HL-60 (cell line): ENCODE data around the gene EYA2.

ENCODE experiments used
- DNase-seq, 2 experiments: peaks; one replicate each; pipeline ENCODE4 v3.0.0-alpha.2; 2010 to 2020; ENCODE audit warnings: low read depth in 1 of 2, low spot score in 1 of 2
- H3K27ac ChIP-seq: fragments of 250-450 bp; sonication (Bioruptor Pico); replicated peaks from 2 replicates; pipeline ENCODE4 v1.5.1; 2020; ENCODE audit warnings: mild to moderate bottlenecking, moderate library complexity
- H3K27me3 ChIP-seq: fragments of 250-450 bp; sonication (Bioruptor Pico); 2 replicates; pipeline ENCODE4 v1.5.1; 2021; ENCODE audit warnings: mild to moderate bottlenecking, moderate library complexity; ENCODE audit not compliant: insufficient read depth, poor library complexity, severe bottlenecking
- H3K4me3 ChIP-seq: replicated peaks from 2 replicates; pipeline ENCODE4 v1.5.1; 2011; ENCODE audit warnings: mild to moderate bottlenecking, control low read depth, low read length; ENCODE audit not compliant: insufficient read depth
- GABPA ChIP-seq: IDR thresholded peaks from 2 replicates; pipeline ENCODE4 v1.6.1; 2012; ENCODE audit warnings: low read depth
- POLR2AphosphoS5 ChIP-seq: IDR thresholded peaks from 2 replicates; pipeline ENCODE4 v1.6.1; 2012; ENCODE audit warnings: low read depth
- SPI1 ChIP-seq: IDR thresholded peaks from 2 replicates; pipeline ENCODE4 v1.6.1; 2012; ENCODE audit warnings: low read depth, mild to moderate bottlenecking, borderline replicate concordance
- TF ChIP-seq, protein P1 (sequence below): IDR thresholded peaks from 2 replicates; pipeline ENCODE4 v1.6.1; 2012; ENCODE audit warnings: low read depth; ENCODE audit not compliant: insufficient replicate concordance
- TF ChIP-seq, protein P2 (sequence below): IDR thresholded peaks from one replicate; pipeline ENCODE4 v1.5.1; 2011; ENCODE audit warnings: low read length, control low read depth, inconsistent platforms; ENCODE audit not compliant: insufficient read depth

The EYA2 gene

DNA sequence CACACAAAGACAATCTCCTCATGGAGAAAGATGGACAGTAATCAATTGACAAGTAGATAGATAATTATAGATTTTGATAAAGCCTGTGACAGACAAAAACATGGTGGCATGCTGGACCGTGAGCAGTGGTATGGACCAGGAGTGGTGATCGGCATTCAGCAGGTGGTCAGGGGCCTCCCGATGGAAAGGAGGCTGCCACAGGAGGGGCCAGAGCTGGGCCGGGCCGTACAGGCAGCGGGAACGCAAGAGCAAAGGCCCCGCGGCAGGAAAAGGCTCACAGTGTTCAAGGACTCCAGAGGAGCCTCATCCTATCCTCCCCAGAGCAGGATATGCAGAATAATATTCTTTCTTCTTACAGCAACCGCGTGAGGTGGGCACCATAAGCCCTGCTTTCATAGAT is 123.7 kb downstream of the EYA2 start:
- Histone ChIP-seq H3K4me3 (no peak overlapping the region), H3K27me3 (no peaks in the 10 kb centered on the region), H3K27ac (no peak overlapping the region)
- TF ChIP-seq, protein P1, sequence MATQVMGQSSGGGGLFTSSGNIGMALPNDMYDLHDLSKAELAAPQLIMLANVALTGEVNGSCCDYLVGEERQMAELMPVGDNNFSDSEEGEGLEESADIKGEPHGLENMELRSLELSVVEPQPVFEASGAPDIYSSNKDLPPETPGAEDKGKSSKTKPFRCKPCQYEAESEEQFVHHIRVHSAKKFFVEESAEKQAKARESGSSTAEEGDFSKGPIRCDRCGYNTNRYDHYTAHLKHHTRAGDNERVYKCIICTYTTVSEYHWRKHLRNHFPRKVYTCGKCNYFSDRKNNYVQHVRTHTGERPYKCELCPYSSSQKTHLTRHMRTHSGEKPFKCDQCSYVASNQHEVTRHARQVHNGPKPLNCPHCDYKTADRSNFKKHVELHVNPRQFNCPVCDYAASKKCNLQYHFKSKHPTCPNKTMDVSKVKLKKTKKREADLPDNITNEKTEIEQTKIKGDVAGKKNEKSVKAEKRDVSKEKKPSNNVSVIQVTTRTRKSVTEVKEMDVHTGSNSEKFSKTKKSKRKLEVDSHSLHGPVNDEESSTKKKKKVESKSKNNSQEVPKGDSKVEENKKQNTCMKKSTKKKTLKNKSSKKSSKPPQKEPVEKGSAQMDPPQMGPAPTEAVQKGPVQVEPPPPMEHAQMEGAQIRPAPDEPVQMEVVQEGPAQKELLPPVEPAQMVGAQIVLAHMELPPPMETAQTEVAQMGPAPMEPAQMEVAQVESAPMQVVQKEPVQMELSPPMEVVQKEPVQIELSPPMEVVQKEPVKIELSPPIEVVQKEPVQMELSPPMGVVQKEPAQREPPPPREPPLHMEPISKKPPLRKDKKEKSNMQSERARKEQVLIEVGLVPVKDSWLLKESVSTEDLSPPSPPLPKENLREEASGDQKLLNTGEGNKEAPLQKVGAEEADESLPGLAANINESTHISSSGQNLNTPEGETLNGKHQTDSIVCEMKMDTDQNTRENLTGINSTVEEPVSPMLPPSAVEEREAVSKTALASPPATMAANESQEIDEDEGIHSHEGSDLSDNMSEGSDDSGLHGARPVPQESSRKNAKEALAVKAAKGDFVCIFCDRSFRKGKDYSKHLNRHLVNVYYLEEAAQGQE = no peak
- TF ChIP-seq GABPA (no peak), SPI1 (no peak), POLR2AphosphoS5 (no peak)
- TF ChIP-seq, protein P2, sequence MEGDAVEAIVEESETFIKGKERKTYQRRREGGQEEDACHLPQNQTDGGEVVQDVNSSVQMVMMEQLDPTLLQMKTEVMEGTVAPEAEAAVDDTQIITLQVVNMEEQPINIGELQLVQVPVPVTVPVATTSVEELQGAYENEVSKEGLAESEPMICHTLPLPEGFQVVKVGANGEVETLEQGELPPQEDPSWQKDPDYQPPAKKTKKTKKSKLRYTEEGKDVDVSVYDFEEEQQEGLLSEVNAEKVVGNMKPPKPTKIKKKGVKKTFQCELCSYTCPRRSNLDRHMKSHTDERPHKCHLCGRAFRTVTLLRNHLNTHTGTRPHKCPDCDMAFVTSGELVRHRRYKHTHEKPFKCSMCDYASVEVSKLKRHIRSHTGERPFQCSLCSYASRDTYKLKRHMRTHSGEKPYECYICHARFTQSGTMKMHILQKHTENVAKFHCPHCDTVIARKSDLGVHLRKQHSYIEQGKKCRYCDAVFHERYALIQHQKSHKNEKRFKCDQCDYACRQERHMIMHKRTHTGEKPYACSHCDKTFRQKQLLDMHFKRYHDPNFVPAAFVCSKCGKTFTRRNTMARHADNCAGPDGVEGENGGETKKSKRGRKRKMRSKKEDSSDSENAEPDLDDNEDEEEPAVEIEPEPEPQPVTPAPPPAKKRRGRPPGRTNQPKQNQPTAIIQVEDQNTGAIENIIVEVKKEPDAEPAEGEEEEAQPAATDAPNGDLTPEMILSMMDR = no peak
- DNase-seq = no peak

DNA sequence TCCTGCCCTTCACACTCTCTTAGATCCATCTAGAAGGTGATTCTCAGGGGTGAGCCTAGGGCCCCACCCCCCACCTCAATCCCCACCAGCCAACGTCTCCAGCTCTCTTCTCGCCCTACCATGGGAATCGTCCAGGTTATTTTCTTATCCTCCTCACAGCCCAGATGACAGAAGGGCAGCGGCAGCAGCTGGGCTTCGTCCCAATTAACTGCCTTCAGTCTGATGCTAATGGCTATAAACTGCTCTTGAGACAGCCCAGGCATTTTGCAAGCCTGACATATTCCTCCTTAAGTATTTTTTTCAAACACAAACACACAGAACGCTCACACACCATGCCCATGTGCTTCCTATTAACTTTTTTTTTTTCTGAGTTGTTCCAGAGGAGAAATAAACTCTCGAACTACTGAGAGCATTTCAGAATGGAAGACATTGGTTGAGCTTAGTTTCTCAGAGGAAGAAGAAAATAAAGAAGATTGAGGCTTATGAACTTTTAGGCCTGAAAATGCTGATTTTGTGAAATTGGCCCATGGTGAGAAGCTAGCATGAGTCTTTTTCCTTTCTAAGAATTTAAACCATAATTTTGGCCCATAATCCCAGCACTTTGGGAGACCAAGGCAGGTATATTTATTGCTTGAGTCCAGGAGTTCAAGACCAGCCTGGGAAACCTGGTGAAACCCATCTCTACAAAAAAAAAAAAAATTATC is 124.6 kb downstream of the EYA2 start:
- TF ChIP-seq, protein P1 = no peak
- TF ChIP-seq SPI1 = no peak
- no peak for TF ChIP-seq GABPA
- TF ChIP-seq, protein P2 = no peak
- no peak for TF ChIP-seq POLR2AphosphoS5
- Histone ChIP-seq H3K4me3 (no peak overlapping the region), H3K27me3 (no peaks in the 10 kb centered on the region), H3K27ac (no peak overlapping the region)
- no peak for DNase-seq

DNA sequence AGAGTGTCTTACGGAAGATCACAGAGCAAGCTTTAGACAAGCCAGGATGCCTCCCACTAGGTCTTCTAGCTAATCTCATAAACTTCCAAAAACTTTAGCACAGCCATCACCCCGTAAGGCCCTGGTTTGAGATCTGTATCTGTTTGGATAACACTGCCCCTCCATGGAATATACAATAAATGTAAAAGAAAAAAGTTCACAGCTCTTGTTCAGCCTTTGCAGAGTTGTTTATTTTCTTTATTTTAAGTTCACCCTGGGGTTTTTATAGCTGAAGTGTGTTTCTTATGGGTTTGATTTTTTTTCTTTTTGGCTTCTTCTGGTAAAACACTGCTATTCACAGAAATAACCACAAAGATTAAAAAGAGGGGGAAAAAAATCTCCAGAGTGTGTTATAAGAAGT is 125.6 kb downstream of the EYA2 start:
- no peak for DNase-seq
- no peak for TF ChIP-seq POLR2AphosphoS5
- TF ChIP-seq GABPA = no peak
- no peak overlapping the region for H3K4me3 ChIP-seq
- no peak overlapping the region for H3K27ac ChIP-seq
- peaks cover 2% of the 10 kb centered on the region for H3K27me3 ChIP-seq

DNA sequence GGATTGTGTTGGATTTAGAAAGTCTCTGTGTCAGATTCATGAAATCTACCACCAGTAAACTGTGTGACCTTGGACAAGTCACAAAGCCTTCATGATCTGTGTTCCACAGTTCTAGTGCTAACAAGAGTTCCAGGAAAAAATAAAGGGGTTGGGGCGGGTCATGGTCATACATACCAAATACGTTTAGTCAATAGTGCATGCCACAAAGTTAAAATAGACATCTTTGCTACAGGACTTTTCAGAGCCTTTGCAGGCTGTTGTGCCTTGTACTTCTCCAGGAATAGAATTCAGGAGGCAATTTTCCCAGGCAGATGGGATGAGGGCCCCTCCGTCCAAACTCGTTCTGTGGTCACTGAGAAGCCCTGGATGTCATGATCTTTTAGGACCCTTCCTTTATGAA is 127.2 kb downstream of the EYA2 start:
- Histone ChIP-seq H3K27ac (no peak overlapping the region), H3K27me3 (peaks cover 2% of the 10 kb centered on the region), H3K4me3 (no peak overlapping the region)
- DNase-seq = no peak
- no peak for TF ChIP-seq SPI1
- no peak for TF ChIP-seq GABPA
- TF ChIP-seq, protein P1 = no peak
- TF ChIP-seq, protein P2 = no peak
- TF ChIP-seq POLR2AphosphoS5 = no peak
